Left forelimb (tissue), 1 donor: ENCODE results near the gene C2CD5.
"Not testable (repeated sequence)": the region's sequence is repeated elsewhere in the genome, so short reads cannot be mapped to it uniquely, and the experiment has no call there.

Experiments
- DNase-seq: peaks from one replicate; pipeline ENCODE4 v3.0.0-alpha.2; 2018; ENCODE audit warnings: low spot score

C2CD5 gene

GRCh38 chr12:22536346-22536945, 7.9 kb downstream of the C2CD5 start:
- no peak for DNase-seq

GRCh38 chr12:22535478-22535877, 8.9 kb downstream of the C2CD5 start:
- DNase-seq, result no peak

GRCh38 chr12:22535038-22535437, 9.3 kb downstream of the C2CD5 start:
- no peak for DNase-seq

- no peak for DNase-seq
These were observed 11.2 kb downstream of the C2CD5 start for GRCh38 chr12:22533155-22533554.

GRCh38 chr12:22532317-22532716, 12.0 kb downstream of the C2CD5 start:
- no peak for DNase-seq

GRCh38 chr12:22531205-22531604, 13.1 kb downstream of the C2CD5 start:
- DNase-seq, result no peak

GRCh38 chr12:22529281-22530060, 14.9 kb downstream of the C2CD5 start:
- no peak for DNase-seq

GRCh38 chr12:22527999-22528398, 16.3 kb downstream of the C2CD5 start:
- no peak for DNase-seq

GRCh38 chr12:22526836-22527235, 17.5 kb downstream of the C2CD5 start:
- DNase-seq, result no peak

GRCh38 chr12:22525426-22525825, 18.9 kb downstream of the C2CD5 start:
- no peak for DNase-seq

- DNase-seq, result no peak
These were observed 25.3 kb downstream of the C2CD5 start for GRCh38 chr12:22518998-22519397.

- no peak for DNase-seq
These were observed 26.2 kb downstream of the C2CD5 start for GRCh38 chr12:22518060-22518719.

- no peak for DNase-seq
These were observed 29.5 kb downstream of the C2CD5 start for GRCh38 chr12:22514875-22515274.

- no peak for DNase-seq
These were observed 38.5 kb downstream of the C2CD5 start for GRCh38 chr12:22505826-22506225.

GRCh38 chr12:22500100-22500499, 44.2 kb downstream of the C2CD5 start:
- no peak for DNase-seq

GRCh38 chr12:22499445-22499844, 44.9 kb downstream of the C2CD5 start:
- DNase-seq, result no peak

GRCh38 chr12:22494319-22494718, 50.0 kb downstream of the C2CD5 start:
- DNase-seq, result no peak

- DNase-seq, result no peak
These were observed 53.3 kb downstream of the C2CD5 start for GRCh38 chr12:22491034-22491433.

GRCh38 chr12:22488478-22488877, 55.9 kb downstream of the C2CD5 start:
- DNase-seq, result no peak

- not testable (repeated sequence) for DNase-seq
These were observed 56.7 kb downstream of the C2CD5 start for GRCh38 chr12:22487683-22488082.

- no peak for DNase-seq
These were observed 62.7 kb downstream of the C2CD5 start for GRCh38 chr12:22481547-22482104.

- not testable (repeated sequence) for DNase-seq
These were observed 63.5 kb downstream of the C2CD5 start for GRCh38 chr12:22480814-22481213.

GRCh38 chr12:22480016-22480415, 64.3 kb downstream of the C2CD5 start:
- no peak for DNase-seq
